ENCODE data around the gene MBD3L4.
"Not testable (repeated sequence)": the region's sequence is repeated elsewhere in the genome, so short reads cannot be mapped to it uniquely, and the experiment has no call there.

DNA sequence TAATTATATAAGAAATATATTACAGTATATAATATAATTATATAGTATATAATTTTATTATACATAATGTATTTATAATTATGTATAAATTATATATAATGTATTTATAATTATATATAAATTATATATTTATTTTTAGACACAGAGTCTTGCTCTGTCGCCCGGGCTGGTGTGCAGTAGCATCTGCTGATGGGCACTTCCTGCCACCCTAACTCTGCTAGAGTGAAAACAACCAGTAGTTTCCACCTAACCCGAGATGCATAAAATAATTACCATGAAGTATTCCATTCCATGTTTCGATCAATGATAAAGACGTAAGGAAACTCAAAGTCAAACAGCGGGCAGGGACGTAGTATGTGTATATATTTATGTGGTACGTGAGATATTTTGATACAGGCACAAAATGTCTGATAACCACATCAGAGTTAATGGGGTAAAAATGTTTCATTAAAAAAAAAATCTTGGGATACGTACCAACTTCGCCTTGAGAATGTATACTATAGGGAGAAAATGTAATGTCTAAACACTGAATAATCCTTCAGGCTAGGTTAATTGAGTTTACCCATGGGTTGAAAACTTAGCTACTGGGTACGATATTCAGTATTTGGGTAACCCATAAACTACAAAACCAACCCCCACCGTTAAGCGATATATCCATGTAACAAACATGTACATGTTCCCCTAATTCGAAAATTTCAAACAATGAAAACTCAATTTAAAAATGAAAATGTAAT lies 14.8 kb upstream of the MBD3L4 start:
- TF ChIP-seq POLR2A (IDR thresholded peaks at IDR 0.05; ENCODE audit: borderline replicate concordance, extremely low read depth, insufficient read depth, insufficient read length); POLR2AphosphoS5 (IDR thresholded peaks at IDR 0.05; ENCODE audit: low read depth, low read length); EZH2 (IDR thresholded peaks at IDR 0.05); SIN3A (IDR thresholded peaks at IDR 0.05; ENCODE audit: low read depth); TCF7L2 (IDR thresholded peaks at IDR 0.05; ENCODE audit: borderline replicate concordance, extremely low read depth, insufficient read depth, insufficient read length); CEBPB (IDR thresholded peaks at IDR 0.05; ENCODE audit: low read depth); FOSL1 (IDR thresholded peaks at IDR 0.05; ENCODE audit: low read depth): not testable (repeated sequence)
- TF ChIP-seq, protein P1, sequence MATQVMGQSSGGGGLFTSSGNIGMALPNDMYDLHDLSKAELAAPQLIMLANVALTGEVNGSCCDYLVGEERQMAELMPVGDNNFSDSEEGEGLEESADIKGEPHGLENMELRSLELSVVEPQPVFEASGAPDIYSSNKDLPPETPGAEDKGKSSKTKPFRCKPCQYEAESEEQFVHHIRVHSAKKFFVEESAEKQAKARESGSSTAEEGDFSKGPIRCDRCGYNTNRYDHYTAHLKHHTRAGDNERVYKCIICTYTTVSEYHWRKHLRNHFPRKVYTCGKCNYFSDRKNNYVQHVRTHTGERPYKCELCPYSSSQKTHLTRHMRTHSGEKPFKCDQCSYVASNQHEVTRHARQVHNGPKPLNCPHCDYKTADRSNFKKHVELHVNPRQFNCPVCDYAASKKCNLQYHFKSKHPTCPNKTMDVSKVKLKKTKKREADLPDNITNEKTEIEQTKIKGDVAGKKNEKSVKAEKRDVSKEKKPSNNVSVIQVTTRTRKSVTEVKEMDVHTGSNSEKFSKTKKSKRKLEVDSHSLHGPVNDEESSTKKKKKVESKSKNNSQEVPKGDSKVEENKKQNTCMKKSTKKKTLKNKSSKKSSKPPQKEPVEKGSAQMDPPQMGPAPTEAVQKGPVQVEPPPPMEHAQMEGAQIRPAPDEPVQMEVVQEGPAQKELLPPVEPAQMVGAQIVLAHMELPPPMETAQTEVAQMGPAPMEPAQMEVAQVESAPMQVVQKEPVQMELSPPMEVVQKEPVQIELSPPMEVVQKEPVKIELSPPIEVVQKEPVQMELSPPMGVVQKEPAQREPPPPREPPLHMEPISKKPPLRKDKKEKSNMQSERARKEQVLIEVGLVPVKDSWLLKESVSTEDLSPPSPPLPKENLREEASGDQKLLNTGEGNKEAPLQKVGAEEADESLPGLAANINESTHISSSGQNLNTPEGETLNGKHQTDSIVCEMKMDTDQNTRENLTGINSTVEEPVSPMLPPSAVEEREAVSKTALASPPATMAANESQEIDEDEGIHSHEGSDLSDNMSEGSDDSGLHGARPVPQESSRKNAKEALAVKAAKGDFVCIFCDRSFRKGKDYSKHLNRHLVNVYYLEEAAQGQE (IDR thresholded peaks at IDR 0.05; ENCODE audit: low read depth), result not testable (repeated sequence)
- TF ChIP-seq, protein P2, sequence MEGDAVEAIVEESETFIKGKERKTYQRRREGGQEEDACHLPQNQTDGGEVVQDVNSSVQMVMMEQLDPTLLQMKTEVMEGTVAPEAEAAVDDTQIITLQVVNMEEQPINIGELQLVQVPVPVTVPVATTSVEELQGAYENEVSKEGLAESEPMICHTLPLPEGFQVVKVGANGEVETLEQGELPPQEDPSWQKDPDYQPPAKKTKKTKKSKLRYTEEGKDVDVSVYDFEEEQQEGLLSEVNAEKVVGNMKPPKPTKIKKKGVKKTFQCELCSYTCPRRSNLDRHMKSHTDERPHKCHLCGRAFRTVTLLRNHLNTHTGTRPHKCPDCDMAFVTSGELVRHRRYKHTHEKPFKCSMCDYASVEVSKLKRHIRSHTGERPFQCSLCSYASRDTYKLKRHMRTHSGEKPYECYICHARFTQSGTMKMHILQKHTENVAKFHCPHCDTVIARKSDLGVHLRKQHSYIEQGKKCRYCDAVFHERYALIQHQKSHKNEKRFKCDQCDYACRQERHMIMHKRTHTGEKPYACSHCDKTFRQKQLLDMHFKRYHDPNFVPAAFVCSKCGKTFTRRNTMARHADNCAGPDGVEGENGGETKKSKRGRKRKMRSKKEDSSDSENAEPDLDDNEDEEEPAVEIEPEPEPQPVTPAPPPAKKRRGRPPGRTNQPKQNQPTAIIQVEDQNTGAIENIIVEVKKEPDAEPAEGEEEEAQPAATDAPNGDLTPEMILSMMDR (IDR thresholded peaks at IDR 0.05 in 2 of 3, conservative IDR thresholded peaks at IDR 0.05 in 1 of 3; ENCODE audit: borderline replicate concordance in 1 of 3, insufficient read depth in 1 of 3, low read depth in 2 of 3, low read length in 2 of 3), result not testable (repeated sequence)
- TF ChIP-seq, protein P3, sequence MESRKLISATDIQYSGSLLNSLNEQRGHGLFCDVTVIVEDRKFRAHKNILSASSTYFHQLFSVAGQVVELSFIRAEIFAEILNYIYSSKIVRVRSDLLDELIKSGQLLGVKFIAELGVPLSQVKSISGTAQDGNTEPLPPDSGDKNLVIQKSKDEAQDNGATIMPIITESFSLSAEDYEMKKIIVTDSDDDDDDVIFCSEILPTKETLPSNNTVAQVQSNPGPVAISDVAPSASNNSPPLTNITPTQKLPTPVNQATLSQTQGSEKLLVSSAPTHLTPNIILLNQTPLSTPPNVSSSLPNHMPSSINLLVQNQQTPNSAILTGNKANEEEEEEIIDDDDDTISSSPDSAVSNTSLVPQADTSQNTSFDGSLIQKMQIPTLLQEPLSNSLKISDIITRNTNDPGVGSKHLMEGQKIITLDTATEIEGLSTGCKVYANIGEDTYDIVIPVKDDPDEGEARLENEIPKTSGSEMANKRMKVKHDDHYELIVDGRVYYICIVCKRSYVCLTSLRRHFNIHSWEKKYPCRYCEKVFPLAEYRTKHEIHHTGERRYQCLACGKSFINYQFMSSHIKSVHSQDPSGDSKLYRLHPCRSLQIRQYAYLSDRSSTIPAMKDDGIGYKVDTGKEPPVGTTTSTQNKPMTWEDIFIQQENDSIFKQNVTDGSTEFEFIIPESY (IDR thresholded peaks at IDR 0.05; ENCODE audit: extremely low read depth, insufficient replicate concordance, low read length), result not testable (repeated sequence)
- TF ChIP-seq, protein P4, sequence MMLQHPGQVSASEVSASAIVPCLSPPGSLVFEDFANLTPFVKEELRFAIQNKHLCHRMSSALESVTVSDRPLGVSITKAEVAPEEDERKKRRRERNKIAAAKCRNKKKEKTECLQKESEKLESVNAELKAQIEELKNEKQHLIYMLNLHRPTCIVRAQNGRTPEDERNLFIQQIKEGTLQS (IDR thresholded peaks at IDR 0.05), result not testable (repeated sequence)
- TF ChIP-seq, protein P5, sequence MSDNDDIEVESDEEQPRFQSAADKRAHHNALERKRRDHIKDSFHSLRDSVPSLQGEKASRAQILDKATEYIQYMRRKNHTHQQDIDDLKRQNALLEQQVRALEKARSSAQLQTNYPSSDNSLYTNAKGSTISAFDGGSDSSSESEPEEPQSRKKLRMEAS (IDR thresholded peaks at IDR 0.05), result not testable (repeated sequence)
